Measurements from ENCODE around the gene COX6B2.
"Not testable (repeated sequence)": the region's sequence is repeated elsewhere in the genome, so short reads cannot be mapped to it uniquely, and the experiment has no call there.

COX6B2 gene

GRCh38 chr19:55354698-55355212, at the start of gene COX6B2:
Gene COX6B2, minus strand, starts transcription at chr19:55354719. Its CDS starts 198 bp downstream, at chr19:55354521.
- no peak for DNase-seq (ENCODE audit: low read depth)
- Histone ChIP-seq H3K4me3 (ENCODE audit: low read length) (peak within 1 kb of the TSS; percentile 54), H3K9ac (ENCODE audit: low read length) (no peak within 1 kb of the TSS), H3K4me1 (ENCODE audit: control insufficient read depth, insufficient read depth, low read length) (no peaks in the 10 kb centered on the region), H3K36me3 (ENCODE audit: control insufficient read depth, insufficient read depth, low read length, severe bottlenecking) (no peaks in the 10 kb centered on the region), H3K9me3 (ENCODE audit: control insufficient read depth, low read length) (no peaks in the 10 kb centered on the region), H3K27me3 (replicated peaks; ENCODE audit: control insufficient read depth, insufficient read depth, low read length) (peaks cover 37% of the 10 kb centered on the region)

GRCh38 chr19:55402509-55402908, 48.0 kb upstream of the COX6B2 start:
- peaks cover 46% of the 10 kb centered on the region for H3K36me3 ChIP-seq (ENCODE audit: control insufficient read depth, insufficient read depth, low read length, severe bottlenecking)

GRCh38 chr19:55401390-55401789, 46.9 kb upstream of the COX6B2 start:
- H3K9me3 ChIP-seq (ENCODE audit: control insufficient read depth, low read length); H3K4me3 ChIP-seq (ENCODE audit: low read length); H3K9ac ChIP-seq (ENCODE audit: low read length); H3K27me3 ChIP-seq (replicated peaks; ENCODE audit: control insufficient read depth, insufficient read depth, low read length); DNase-seq (ENCODE audit: low read depth); H3K4me1 ChIP-seq (ENCODE audit: control insufficient read depth, insufficient read depth, low read length): not testable (repeated sequence)
- peaks cover 45% of the 10 kb centered on the region for H3K36me3 ChIP-seq (ENCODE audit: control insufficient read depth, insufficient read depth, low read length, severe bottlenecking)

More at GRCh38 chr19:55402509-55402908, 48.0 kb upstream of the COX6B2 start:
- Histone ChIP-seq H3K27me3 (replicated peaks; ENCODE audit: control insufficient read depth, insufficient read depth, low read length) (no peaks in the 10 kb centered on the region), H3K9ac (ENCODE audit: low read length) (peak overlapping the region; percentile 21), H3K9me3 (ENCODE audit: control insufficient read depth, low read length) (no peaks in the 10 kb centered on the region), H3K4me3 (ENCODE audit: low read length) (no peak overlapping the region), H3K4me1 (ENCODE audit: control insufficient read depth, insufficient read depth, low read length) (peaks cover 12% of the 10 kb centered on the region)
- DNase-seq (ENCODE audit: low read depth): no peak

DNA sequence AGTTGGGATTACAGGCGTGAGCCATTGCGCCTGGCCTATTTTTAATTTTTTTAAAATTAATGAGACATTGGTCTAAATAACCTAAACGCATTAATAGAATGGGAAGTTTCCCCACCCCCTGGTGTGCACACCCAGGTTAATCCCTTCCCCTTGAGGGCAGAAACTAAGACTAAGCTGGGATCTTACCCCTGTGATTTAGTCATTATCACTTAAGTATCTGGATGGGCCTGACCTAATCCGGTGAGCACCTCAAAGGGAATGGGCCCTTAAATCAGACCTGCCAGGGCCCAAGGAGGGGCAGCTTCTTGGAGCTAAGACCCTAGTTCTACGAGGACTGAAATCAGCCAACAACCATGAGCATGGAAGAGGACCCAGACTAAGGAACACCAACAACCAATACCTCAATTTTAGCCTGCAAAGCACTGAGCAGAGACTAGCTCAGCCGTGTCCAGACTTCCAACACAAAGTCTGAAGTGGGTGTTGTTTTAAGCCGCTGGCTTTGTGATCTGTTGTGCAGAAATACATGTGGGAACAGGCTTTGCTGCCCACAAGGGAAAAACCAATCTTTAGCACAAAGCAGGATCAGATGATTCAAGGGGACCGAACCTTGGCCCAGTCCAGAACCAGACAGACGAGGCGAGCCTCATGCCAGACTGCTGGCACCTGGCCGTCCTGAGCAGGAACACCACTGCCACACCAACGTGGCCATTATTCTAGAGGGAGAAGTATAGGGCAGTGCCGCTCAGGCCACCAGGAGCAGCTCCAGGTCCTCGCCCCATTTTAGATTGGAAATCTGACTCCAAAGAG, 46.0 kb upstream of the COX6B2 start:
- Histone ChIP-seq H3K4me3 (ENCODE audit: low read length) (no peak overlapping the region), H3K9ac (ENCODE audit: low read length) (no peak overlapping the region), H3K4me1 (ENCODE audit: control insufficient read depth, insufficient read depth, low read length) (no peaks in the 10 kb centered on the region), H3K36me3 (ENCODE audit: control insufficient read depth, insufficient read depth, low read length, severe bottlenecking) (peaks cover 36% of the 10 kb centered on the region), H3K27me3 (replicated peaks; ENCODE audit: control insufficient read depth, insufficient read depth, low read length) (no peaks in the 10 kb centered on the region), H3K9me3 (ENCODE audit: control insufficient read depth, low read length) (no peaks in the 10 kb centered on the region)
- no peak for DNase-seq (ENCODE audit: low read depth)

- no peaks in the 10 kb centered on the region for H3K27me3 ChIP-seq (replicated peaks; ENCODE audit: control insufficient read depth, insufficient read depth, low read length)
- no peaks in the 10 kb centered on the region for H3K4me1 ChIP-seq (ENCODE audit: control insufficient read depth, insufficient read depth, low read length)
- H3K4me3 ChIP-seq (ENCODE audit: low read length): no peak overlapping the region
- H3K9me3 ChIP-seq (ENCODE audit: control insufficient read depth, low read length): no peaks in the 10 kb centered on the region
- no peak overlapping the region for H3K9ac ChIP-seq (ENCODE audit: low read length)
- DNase-seq (ENCODE audit: low read depth): no peak
- peaks cover 25% of the 10 kb centered on the region for H3K36me3 ChIP-seq (ENCODE audit: control insufficient read depth, insufficient read depth, low read length, severe bottlenecking)
Measured at GRCh38 chr19:55398200-55398925, 43.8 kb upstream of the COX6B2 start.

DNA sequence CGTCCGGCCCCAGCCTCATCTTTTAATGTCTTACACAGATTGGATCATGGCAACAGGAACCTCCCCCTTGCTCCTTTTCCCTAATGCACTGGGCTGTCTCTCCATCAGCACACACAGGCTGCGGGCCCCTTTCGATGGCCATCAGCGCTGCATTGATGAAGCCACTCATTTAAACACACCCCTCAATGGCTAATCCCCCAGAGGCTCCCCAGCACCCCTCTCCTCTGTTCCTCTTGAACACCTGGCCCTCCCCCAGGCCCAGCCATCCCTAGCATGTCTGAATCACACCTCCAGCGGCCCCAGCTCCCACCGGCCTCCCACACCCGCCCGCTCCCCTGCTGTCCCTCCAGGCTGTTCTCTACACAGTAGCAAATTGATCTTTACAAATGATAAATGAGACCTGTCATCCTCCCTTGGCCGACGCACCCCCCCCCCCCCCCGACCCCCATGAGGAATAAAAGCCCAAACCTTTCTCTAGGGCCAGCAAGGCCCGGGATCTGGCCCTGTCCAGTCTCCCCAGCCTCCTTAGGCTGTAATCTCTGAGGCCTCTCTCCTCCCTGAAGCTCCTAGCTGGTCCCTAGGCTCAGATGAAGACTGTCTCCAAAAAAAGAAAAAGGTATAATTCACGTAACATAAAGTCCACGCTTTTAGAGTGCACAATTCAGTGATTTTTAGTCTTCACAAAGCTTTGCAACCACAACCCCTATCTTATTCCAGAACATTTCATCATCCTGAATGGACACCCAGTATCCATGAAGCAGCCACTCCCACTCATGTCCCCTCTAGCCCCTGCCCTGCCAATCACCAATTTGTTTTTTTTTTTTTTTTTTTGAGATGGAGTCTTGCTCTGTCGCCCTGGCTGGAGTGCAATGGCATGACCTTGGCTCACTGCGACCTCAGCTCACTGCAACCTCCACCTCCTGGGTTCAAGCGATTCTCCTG, 38.6 kb upstream of the COX6B2 start:
- Histone ChIP-seq H3K27me3 (replicated peaks; ENCODE audit: control insufficient read depth, insufficient read depth, low read length) (no peaks in the 10 kb centered on the region), H3K4me1 (ENCODE audit: control insufficient read depth, insufficient read depth, low read length) (peaks cover 38% of the 10 kb centered on the region), H3K4me3 (ENCODE audit: low read length) (no peak overlapping the region), H3K9ac (ENCODE audit: low read length) (no peak overlapping the region), H3K9me3 (ENCODE audit: control insufficient read depth, low read length) (no peaks in the 10 kb centered on the region), H3K36me3 (ENCODE audit: control insufficient read depth, insufficient read depth, low read length, severe bottlenecking) (peaks cover 32% of the 10 kb centered on the region)
- no peak for DNase-seq (ENCODE audit: low read depth)

DNA sequence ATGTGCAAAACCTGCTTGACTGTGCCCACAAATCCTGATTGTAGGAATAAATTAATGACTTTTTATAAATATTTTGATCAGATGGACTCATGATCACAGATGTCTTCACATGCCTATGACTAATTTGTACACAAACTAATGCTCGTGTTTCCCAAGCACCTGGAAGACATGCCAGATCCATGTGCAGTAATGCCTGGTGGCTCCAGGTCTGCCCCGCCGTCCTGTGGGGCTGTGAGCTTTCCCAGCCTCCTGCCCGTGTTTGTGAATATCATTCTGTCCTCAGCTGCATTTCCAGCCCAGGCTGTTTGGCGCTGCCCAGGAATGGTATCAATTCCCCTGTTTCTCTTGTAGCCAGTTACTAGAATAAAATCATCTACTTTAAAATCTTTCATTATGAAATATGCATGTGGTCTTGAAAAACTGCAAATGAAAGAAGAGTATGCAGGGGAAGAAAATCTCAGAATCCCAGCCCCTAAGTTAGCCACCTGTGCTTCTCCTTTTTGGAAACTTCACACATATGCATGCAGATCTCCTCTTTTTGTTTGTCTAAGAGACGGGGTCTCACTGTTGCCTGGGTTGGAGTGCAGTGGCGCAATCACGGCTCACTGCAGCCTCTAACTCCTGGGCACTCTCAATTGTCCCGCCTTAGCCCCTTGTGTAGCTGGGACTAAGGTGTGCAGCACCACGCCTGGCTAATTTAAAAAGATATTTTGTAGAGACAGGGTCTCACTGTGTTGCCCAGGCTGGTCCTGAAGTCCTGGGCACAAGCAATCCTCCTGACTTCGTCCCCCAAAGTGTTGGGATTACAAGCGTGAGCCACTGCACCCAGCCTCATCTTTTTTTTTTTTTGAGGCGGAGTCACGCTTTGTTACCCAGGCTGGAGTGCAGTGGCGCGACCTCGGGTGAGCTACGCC, 37.4 kb upstream of the COX6B2 start:
- Histone ChIP-seq H3K9ac (ENCODE audit: low read length) (peak overlapping the region; percentile 98), H3K9me3 (ENCODE audit: control insufficient read depth, low read length) (no peaks in the 10 kb centered on the region), H3K4me1 (ENCODE audit: control insufficient read depth, insufficient read depth, low read length) (peaks cover 49% of the 10 kb centered on the region), H3K36me3 (ENCODE audit: control insufficient read depth, insufficient read depth, low read length, severe bottlenecking) (peaks cover 43% of the 10 kb centered on the region), H3K27me3 (replicated peaks; ENCODE audit: control insufficient read depth, insufficient read depth, low read length) (no peaks in the 10 kb centered on the region), H3K4me3 (ENCODE audit: low read length) (no peak overlapping the region)
- no peak for DNase-seq (ENCODE audit: low read depth)

DNA sequence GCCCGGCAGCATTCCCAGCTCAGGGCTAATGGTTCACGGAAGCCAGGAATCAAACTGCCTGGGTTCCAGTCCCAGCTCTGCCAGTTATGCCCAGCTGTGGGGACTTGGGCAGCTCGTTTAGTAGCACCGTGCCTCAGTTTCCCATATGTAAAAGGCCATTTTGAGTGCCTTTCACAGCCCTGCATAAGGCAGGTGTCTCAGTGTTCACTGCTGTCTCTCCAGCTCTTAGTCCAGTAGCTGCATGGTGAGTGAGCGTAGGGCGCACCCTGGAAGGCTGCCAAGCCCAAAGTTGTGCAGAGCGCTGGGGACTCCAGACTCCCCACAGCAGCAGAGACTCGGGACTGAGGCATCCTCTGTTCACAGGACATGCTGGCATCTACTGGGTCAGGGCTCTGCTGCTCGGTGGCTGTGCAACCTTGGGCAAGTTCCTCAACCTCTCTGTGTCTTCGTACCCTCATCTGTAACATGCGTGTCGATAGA, 36.7 kb upstream of the COX6B2 start:
- Histone ChIP-seq H3K36me3 (ENCODE audit: control insufficient read depth, insufficient read depth, low read length, severe bottlenecking) (peaks cover 44% of the 10 kb centered on the region), H3K4me1 (ENCODE audit: control insufficient read depth, insufficient read depth, low read length) (peaks cover 52% of the 10 kb centered on the region), H3K9me3 (ENCODE audit: control insufficient read depth, low read length) (no peaks in the 10 kb centered on the region), H3K27me3 (replicated peaks; ENCODE audit: control insufficient read depth, insufficient read depth, low read length) (no peaks in the 10 kb centered on the region), H3K9ac (ENCODE audit: low read length) (peak overlapping the region; percentile 98), H3K4me3 (ENCODE audit: low read length) (no peak overlapping the region)
- DNase-seq (ENCODE audit: low read depth): no peak

GRCh38 chr19:55390461-55390880, 36.0 kb upstream of the COX6B2 start:
- no peaks in the 10 kb centered on the region for H3K9me3 ChIP-seq (ENCODE audit: control insufficient read depth, low read length)
- peaks cover 52% of the 10 kb centered on the region for H3K4me1 ChIP-seq (ENCODE audit: control insufficient read depth, insufficient read depth, low read length)
- H3K9ac ChIP-seq (ENCODE audit: low read length): peak overlapping the region; percentile 98
- H3K4me3 ChIP-seq (ENCODE audit: low read length): no peak overlapping the region
- H3K27me3 ChIP-seq (replicated peaks; ENCODE audit: control insufficient read depth, insufficient read depth, low read length): no peaks in the 10 kb centered on the region
- no peak for DNase-seq (ENCODE audit: low read depth)
- peaks cover 44% of the 10 kb centered on the region for H3K36me3 ChIP-seq (ENCODE audit: control insufficient read depth, insufficient read depth, low read length, severe bottlenecking)
